GM13977 (cell line): ENCODE results near the gene CFAP52.

Source experiments
- DNase-seq: peaks from one replicate; pipeline ENCODE4 v3.0.0; 2012; ENCODE audit warnings: low spot score
- in situ Hi-C: fragments of 300-500 bp; cut with MboI; formaldehyde crosslinking; loops from one replicate; pipeline ENCODE4 v1.12.0; 2022; ENCODE audit warnings: low sequenced_read_pairs, low pct_unique_long_range_greater_than_20kb, mixed read lengths, inconsistent platforms; ENCODE audit not compliant: unreplicated experiment
- TF ChIP-seq, protein P1 (sequence below): IDR thresholded peaks from 2 replicates; pipeline ENCODE4 v1.5.1; 2012; ENCODE audit warnings: mild to moderate bottlenecking, control low read depth; ENCODE audit not compliant: insufficient read depth; ENCODE audit errors: extremely low read depth, missing control alignments

The CFAP52 gene

DNA sequence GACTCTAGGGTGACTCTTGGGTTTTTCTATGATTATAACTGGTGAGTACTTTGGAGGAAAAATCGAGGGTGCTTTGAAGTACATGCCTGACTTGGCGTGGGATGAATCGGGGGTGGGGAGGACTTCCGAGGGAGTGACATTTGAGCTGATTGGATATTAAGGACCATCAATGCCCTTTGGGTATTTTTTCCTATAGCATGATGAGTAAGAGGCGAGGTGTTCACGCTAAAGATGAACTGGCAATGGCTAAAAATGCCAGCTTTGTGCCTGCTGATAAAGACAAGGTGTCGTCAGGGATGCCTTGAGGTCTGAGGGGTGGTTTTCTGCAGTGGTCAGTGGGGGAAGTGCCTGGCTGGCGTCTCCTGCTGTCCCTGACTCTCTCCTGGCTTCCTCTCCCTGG lies 94.2 kb downstream of the CFAP52 start:
- in situ Hi-C loops: no loop called here
- TF ChIP-seq, protein P1, sequence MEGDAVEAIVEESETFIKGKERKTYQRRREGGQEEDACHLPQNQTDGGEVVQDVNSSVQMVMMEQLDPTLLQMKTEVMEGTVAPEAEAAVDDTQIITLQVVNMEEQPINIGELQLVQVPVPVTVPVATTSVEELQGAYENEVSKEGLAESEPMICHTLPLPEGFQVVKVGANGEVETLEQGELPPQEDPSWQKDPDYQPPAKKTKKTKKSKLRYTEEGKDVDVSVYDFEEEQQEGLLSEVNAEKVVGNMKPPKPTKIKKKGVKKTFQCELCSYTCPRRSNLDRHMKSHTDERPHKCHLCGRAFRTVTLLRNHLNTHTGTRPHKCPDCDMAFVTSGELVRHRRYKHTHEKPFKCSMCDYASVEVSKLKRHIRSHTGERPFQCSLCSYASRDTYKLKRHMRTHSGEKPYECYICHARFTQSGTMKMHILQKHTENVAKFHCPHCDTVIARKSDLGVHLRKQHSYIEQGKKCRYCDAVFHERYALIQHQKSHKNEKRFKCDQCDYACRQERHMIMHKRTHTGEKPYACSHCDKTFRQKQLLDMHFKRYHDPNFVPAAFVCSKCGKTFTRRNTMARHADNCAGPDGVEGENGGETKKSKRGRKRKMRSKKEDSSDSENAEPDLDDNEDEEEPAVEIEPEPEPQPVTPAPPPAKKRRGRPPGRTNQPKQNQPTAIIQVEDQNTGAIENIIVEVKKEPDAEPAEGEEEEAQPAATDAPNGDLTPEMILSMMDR: no peak
- no peak for DNase-seq

DNA sequence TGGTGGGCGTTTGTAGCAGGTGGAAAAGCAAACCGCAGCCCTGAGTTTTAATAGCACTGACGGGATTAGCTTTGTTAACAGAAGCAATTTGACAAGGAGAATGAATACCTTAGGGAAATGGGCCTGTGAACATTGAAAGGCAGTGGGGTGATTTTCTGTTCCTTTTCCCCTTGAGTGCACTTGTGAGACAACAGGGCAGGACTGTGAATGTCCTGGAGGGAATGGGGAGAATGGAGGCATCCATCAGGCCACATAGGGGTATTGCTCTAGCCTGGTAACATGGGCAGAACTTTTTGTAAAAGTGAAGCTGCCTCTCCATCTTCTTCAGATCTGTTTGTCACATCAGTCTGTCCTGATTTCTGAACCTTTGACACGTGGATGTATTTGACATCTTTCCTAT lies 95.1 kb downstream of the CFAP52 start:
- in situ Hi-C loops: no loop called here
- TF ChIP-seq, protein P1: no peak
- no peak for DNase-seq

GRCh38 chr17:9672266-9672665 lies 95.8 kb downstream of the CFAP52 start:
- TF ChIP-seq, protein P1: no peak
- no peak for DNase-seq
- in situ Hi-C loops: no loop called here

DNA sequence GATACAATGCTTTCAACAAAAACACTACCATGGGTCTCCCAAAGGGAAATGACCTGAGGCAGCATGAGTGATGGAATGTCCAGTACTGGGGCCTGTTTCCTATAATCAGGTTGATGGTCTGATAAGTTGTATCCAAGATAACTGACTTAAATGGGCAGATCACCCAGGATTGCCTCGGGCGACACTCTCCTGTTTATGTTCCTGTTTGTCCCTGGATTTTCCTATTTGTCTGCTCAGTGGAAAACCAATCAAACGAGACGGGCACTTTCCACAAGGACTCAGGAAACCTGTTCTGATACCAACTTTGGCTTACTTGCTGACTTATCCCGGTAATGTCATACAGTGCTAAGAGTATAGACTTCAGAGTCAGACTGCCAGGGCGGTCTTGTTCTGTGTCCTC lies 96.2 kb downstream of the CFAP52 start:
- in situ Hi-C loops: no loop called here
- TF ChIP-seq, protein P1: no peak
- DNase-seq: no peak

DNA sequence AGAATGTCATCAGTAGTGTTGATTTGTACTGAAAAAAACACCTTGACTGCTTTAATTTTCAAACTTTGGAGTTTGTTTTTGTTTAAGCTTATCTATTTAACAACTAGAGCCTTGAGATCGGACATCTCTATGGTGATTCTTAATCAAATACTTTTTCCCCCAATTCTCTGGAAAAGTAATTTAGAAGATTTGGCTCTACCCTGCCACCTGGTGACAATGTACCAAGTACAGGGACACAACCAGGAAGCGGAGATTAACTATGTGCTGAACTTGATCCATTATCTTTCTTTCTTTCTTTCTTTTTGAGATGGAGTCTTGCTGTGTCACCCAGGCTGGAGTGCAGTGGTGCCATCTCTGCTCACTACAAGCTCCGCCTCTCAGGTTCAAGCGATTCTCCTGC lies 99.6 kb downstream of the CFAP52 start:
- TF ChIP-seq, protein P1: no peak
- DNase-seq: no peak
- in situ Hi-C loops: no loop called here

- in situ Hi-C loops: no loop called here
- DNase-seq: no peak
- TF ChIP-seq, protein P1: no peak
Measured at GRCh38 chr17:9676820-9677310, 100.4 kb downstream of the CFAP52 start.

DNA sequence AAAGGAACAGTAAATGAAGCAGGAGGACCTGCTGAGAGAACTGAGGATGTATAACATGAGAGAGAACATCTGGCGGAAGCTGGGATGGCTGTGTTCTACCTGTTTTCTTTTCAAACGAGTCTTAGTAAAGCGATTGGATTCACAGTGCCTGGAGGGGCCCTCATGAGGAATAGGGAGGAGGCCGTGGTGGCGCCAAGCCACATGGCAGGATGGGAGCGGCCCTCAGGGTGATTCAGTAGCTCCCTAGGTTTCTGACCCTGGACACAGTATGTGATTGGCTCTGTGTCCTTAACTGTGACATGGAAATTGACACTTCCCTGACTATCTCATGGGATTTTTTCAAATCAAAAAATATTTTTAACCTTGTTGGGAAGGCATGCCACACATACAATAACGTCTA lies 101.0 kb downstream of the CFAP52 start:
- TF ChIP-seq, protein P1: no peak
- in situ Hi-C loops: no loop called here

More for the DNA sequence above, 101.0 kb downstream of the CFAP52 start:
- no peak for DNase-seq
